Measurements from ENCODE around the gene DAB2IP.

DAB2IP gene

GRCh38 chr9:121645853-121646807 is 5.3 kb upstream of the DAB2IP start:
- no peak for DNase-seq

GRCh38 chr9:121646992-121647391 is 4.4 kb upstream of the DAB2IP start:
- no peak for DNase-seq

GRCh38 chr9:121648172-121648571 is 3.3 kb upstream of the DAB2IP start:
- no peak for DNase-seq

- DNase-seq: no peak
Observed at GRCh38 chr9:121648799-121649198, 2.6 kb upstream of the DAB2IP start.

GRCh38 chr9:121649476-121650216 is 1.8 kb upstream of the DAB2IP start:
- no peak for DNase-seq

- DNase-seq: no peak
Observed at GRCh38 chr9:121650217-121651007, 1.0 kb upstream of the DAB2IP start.

GRCh38 chr9:121651008-121651294 is 483 bp upstream of the DAB2IP start:
- DNase-seq: no peak

- no peak for DNase-seq
Observed at GRCh38 chr9:121652021-121652837, 795 bp downstream of the DAB2IP start.

GRCh38 chr9:121652838-121653231 is 1.4 kb downstream of the DAB2IP start:
- no peak for DNase-seq

- no peak for DNase-seq
Observed at GRCh38 chr9:121654499-121655140, 3.2 kb downstream of the DAB2IP start.

- DNase-seq: no peak
Observed at GRCh38 chr9:121655231-121655755, 3.9 kb downstream of the DAB2IP start.

- no peak for DNase-seq
Observed at GRCh38 chr9:121656941-121657470, 5.6 kb downstream of the DAB2IP start.

- DNase-seq: no peak
Observed at GRCh38 chr9:121658166-121658565, 6.7 kb downstream of the DAB2IP start.

- DNase-seq: no peak
Observed at GRCh38 chr9:121658591-121658990, 7.2 kb downstream of the DAB2IP start.

- DNase-seq: no peak
Observed at GRCh38 chr9:121660367-121660766, 8.9 kb downstream of the DAB2IP start.

GRCh38 chr9:121660876-121661275 is 9.4 kb downstream of the DAB2IP start:
- no peak for DNase-seq

GRCh38 chr9:121661328-121661727 is 9.9 kb downstream of the DAB2IP start:
- no peak for DNase-seq

GRCh38 chr9:121662359-121662758 is 10.9 kb downstream of the DAB2IP start:
- no peak for DNase-seq

- DNase-seq: no peak
Observed at GRCh38 chr9:121662891-121663580, 11.6 kb downstream of the DAB2IP start.

GRCh38 chr9:121663591-121663990 is 12.2 kb downstream of the DAB2IP start:
- no peak for DNase-seq

- no peak for DNase-seq
Observed at GRCh38 chr9:121666294-121666693, 14.9 kb downstream of the DAB2IP start.
